ENCODE measurements around the gene ANKK1. TPM values are rescaled to one million over a fixed set of nuclear protein-coding genes. Genes with fewer than 3 reads are reported as not detected.

Gene ANKK1
- total and polyA plus RNA-seq, 9 of the 15 experiments (the other 6 are each of a cell fraction or from before 2014, with no cell fraction given), result not detected

DNA sequence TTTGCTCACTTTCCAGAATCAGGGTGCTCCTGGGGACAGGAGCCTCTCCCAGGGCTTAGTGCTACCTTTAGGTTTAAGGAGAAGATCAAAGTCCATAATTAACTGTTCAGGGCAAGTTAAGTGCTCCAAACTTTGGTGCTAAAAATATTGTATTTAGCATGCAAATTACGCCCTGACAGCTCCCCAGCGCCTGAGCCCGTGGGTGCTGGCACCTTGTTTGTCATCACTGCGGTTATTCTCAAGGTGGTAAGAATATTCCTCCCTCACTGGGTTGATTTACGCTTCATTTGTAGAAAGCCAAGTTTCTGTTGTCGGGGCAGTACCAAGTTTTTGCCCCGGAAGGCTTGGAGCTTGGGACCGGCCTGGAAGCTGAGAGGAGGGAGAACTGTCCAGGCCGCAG lies 21.3 kb downstream of the ANKK1 start:
- H3K9ac ChIP-seq (ENCODE audit: insufficient read depth in 1 of 2, low read depth in 2 of 2, low read length in 2 of 2), result no peak overlapping the region
- H3K9me1 ChIP-seq (ENCODE audit: control insufficient read depth, insufficient read depth, low read length), result no peaks in the 10 kb centered on the region
- 0% methylated on average over 9 of the region's 9 CpGs for WGBS (ENCODE audit: insufficient coverage, low coverage, missing lambda C conversion rate)
- peaks cover 0 to 67% of the 10 kb centered on the region in 2 experiments; a peak in 3 of 5 replicates for H3K27me3 ChIP-seq (ENCODE audit: control insufficient read depth in 2 of 2, insufficient read depth in 2 of 2, low read length in 2 of 2)
- no TSS peak for BruUV-seq (replicated peaks)
- TF ChIP-seq ZNF431 (CRISPR knock-in tag; IDR thresholded peaks at IDR 0.05) (no peak), CHD1 (IDR thresholded peaks at IDR 0.05; ENCODE audit: low read length) (no peak), E2F3 (CRISPR knock-in tag; IDR thresholded peaks at IDR 0.05) (no peak), STAT5A (IDR thresholded peaks at IDR 0.05; ENCODE audit: borderline replicate concordance, low read length) (no peak), ZNF146 (CRISPR knock-in tag; IDR thresholded peaks at IDR 0.05; ENCODE audit: unreplicated experiment) (no peak), POLR3A (IDR thresholded peaks at IDR 0.05; ENCODE audit: borderline replicate concordance, extremely low read depth, insufficient read depth, insufficient read length) (no peak), ZBTB17 (CRISPR knock-in tag; IDR thresholded peaks at IDR 0.05) (no peak), DIDO1 (tag; IDR thresholded peaks at IDR 0.05; ENCODE audit: low read depth) (no peak), JUN (IDR thresholded peaks at IDR 0.05; ENCODE audit: borderline replicate concordance, low read depth, low read length) (no peak), JUN (CRISPR knock-in tag; IDR thresholded peaks at IDR 0.05; ENCODE audit: borderline replicate concordance) (no peak), DMBX1 (CRISPR knock-in tag; IDR thresholded peaks at IDR 0.05; ENCODE audit: borderline replicate concordance) (no peak)
- TF ChIP-seq, protein P1, sequence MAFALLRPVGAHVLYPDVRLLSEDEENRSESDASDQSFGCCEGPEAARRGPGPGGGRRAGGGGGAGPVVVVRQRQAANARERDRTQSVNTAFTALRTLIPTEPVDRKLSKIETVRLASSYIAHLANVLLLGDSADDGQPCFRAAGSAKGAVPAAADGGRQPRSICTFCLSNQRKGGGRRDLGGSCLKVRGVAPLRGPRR (CRISPR knock-in tag; IDR thresholded peaks at IDR 0.05), result no peak
- TF ChIP-seq, protein P2, sequence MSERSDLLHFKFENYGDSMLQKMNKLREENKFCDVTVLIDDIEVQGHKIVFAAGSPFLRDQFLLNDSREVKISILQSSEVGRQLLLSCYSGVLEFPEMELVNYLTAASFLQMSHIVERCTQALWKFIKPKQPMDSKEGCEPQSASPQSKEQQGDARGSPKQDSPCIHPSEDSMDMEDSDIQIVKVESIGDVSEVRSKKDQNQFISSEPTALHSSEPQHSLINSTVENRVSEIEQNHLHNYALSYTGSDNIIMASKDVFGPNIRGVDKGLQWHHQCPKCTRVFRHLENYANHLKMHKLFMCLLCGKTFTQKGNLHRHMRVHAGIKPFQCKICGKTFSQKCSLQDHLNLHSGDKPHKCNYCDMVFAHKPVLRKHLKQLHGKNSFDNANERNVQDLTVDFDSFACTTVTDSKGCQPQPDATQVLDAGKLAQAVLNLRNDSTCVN (CRISPR knock-in tag; IDR thresholded peaks at IDR 0.05), result no peak
- TF ChIP-seq, protein P3, sequence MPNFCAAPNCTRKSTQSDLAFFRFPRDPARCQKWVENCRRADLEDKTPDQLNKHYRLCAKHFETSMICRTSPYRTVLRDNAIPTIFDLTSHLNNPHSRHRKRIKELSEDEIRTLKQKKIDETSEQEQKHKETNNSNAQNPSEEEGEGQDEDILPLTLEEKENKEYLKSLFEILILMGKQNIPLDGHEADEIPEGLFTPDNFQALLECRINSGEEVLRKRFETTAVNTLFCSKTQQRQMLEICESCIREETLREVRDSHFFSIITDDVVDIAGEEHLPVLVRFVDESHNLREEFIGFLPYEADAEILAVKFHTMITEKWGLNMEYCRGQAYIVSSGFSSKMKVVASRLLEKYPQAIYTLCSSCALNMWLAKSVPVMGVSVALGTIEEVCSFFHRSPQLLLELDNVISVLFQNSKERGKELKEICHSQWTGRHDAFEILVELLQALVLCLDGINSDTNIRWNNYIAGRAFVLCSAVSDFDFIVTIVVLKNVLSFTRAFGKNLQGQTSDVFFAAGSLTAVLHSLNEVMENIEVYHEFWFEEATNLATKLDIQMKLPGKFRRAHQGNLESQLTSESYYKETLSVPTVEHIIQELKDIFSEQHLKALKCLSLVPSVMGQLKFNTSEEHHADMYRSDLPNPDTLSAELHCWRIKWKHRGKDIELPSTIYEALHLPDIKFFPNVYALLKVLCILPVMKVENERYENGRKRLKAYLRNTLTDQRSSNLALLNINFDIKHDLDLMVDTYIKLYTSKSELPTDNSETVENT (CRISPR knock-in tag; IDR thresholded peaks at IDR 0.05), result no peak
- TF ChIP-seq, protein P4, sequence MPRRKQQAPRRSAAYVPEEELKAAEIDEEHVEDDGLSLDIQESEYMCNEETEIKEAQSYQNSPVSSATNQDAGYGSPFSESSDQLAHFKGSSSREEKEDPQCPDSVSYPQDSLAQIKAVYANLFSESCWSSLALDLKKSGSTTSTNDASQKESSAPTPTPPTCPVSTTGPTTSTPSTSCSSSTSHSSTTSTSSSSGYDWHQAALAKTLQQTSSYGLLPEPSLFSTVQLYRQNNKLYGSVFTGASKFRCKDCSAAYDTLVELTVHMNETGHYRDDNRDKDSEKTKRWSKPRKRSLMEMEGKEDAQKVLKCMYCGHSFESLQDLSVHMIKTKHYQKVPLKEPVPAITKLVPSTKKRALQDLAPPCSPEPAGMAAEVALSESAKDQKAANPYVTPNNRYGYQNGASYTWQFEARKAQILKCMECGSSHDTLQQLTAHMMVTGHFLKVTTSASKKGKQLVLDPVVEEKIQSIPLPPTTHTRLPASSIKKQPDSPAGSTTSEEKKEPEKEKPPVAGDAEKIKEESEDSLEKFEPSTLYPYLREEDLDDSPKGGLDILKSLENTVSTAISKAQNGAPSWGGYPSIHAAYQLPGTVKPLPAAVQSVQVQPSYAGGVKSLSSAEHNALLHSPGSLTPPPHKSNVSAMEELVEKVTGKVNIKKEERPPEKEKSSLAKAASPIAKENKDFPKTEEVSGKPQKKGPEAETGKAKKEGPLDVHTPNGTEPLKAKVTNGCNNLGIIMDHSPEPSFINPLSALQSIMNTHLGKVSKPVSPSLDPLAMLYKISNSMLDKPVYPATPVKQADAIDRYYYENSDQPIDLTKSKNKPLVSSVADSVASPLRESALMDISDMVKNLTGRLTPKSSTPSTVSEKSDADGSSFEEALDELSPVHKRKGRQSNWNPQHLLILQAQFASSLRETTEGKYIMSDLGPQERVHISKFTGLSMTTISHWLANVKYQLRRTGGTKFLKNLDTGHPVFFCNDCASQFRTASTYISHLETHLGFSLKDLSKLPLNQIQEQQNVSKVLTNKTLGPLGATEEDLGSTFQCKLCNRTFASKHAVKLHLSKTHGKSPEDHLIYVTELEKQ (CRISPR knock-in tag; IDR thresholded peaks at IDR 0.05), result no peak
- DNase-seq (ENCODE audit: extremely low read depth in 1 of 4, low spot score in 3 of 4) (no peak), ATAC-seq (no peak), FAIRE-seq (no peak)
- CTCF ChIA-PET (ENCODE audit: low intra/inter-chr PET ratio), result no interaction called here
- no peaks in the 10 kb centered on the region for H3K9me3 ChIP-seq (replicated peaks; ENCODE audit: control insufficient read depth, insufficient read depth, low read depth, low read length)
- intact Hi-C loops (cut with micrococcal nuclease) (no loop called here), in situ Hi-C loops (cut with MboI) (no loop called here)
- no peaks in the 10 kb centered on the region for H3K79me2 ChIP-seq (ENCODE audit: control insufficient read depth, insufficient read depth, low read length)
- POLR2A ChIA-PET, result no interaction called here
- no peaks in the 10 kb centered on the region for H3K36me3 ChIP-seq (ENCODE audit: control insufficient read depth, insufficient read depth, low read length)
- no peak overlapping the region for H2AFZ ChIP-seq (ENCODE audit: low read depth, low read length)
- H3K27ac ChIP-seq (ENCODE audit: extremely low read depth, low read depth, low read length), result no peak overlapping the region
- no peak overlapping the region for H3K4me3 ChIP-seq
- no peaks in the 10 kb centered on the region for H3K4me1 ChIP-seq (replicated peaks in 1 of 2; ENCODE audit: control insufficient read depth in 2 of 2, insufficient read depth in 2 of 2, low read length in 2 of 2)
- no peak overlapping the region for H3K4me2 ChIP-seq (ENCODE audit: insufficient read depth, low read length)
- peaks cover 5% of the 10 kb centered on the region; the same call in 1 of the 2 replicates for H4K20me1 ChIP-seq (replicated peaks; ENCODE audit: control insufficient read depth, insufficient read depth, low read length)
